ENCODE data around the gene TEAD2.

TEAD2 gene

DNA sequence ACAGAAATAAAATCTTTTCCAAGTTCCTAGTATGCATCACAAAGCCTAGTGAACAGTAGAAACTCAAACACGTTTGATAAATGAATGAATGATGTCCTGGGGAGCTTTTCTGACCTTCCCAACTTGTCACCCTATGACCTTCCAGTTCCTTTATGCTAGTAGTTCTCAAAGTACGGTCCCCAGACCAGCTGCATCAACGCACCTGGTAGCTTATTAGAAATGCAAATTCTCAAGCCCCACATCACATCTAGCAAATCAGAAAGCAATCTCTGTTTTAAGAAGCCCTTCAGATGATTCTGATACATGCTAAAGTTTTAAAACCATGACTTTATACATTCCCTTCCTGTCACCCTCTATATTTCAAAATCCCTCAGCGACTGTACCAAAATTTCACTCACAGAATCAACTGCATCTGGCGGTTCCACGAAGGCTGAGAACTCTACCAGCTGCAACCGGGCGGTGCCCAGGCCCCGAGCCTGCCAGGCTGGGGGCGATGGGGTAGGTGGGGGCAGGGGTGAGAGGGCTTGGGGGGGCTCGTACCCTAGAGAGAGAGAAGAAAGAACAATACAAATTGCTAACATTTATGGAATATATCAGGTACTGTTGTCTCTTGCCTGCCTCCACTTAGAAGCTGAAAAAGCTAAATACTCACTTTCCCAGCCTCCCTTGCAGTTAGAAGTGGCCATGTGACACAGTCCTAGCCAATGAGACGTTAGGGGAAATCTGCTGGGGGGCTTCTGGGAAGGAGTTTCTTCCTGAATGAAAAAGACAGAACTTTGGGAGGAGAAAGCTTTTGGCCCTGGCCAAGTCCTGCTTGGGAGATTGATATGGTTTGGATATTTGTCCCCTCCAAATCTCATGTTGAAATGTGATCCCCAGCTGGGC lies 13.7 kb downstream of the TEAD2 start:
- H3K27me3 Mint-ChIP-seq = no peaks in the 10 kb centered on the region
- peaks cover 30% of the 10 kb centered on the region for H3K4me1 Mint-ChIP-seq
- no peaks in the 10 kb centered on the region for H3K9me3 Mint-ChIP-seq
- ATAC-seq (ENCODE audit: low read depth) (peak; percentile 84), DNase-seq (ENCODE audit: low spot score in 2 of 2) (no peak)
- H3K4me3 Mint-ChIP-seq = peak overlapping the region; percentile 43
- peak overlapping the region; percentile 14 for H3K27ac Mint-ChIP-seq
- H3K36me3 Mint-ChIP-seq = peaks cover 14% of the 10 kb centered on the region

DNA sequence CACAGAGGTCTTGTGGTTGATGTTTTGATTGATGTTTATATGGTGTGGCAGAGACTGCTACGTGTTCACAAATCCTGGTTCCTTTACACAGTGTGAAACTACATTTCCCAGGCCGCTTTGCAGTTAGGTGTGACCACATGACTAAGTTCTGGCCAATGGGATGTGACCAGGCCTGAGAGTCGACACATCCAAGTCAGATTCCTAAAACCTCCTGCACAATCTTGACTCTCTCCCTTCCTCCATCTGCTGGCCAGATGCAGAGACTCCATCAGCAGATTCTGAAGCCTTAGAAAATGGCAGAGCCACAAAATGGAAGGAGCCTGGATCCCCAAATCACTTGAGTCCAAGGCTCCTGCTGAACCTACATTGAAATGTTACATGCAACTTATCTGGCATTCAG lies 14.4 kb downstream of the TEAD2 start:
- Mint-ChIP-seq H3K9me3 (no peaks in the 10 kb centered on the region), H3K4me1 (peaks cover 28% of the 10 kb centered on the region), H3K36me3 (peaks cover 13% of the 10 kb centered on the region), H3K27me3 (no peaks in the 10 kb centered on the region), H3K27ac (peak overlapping the region; percentile 14), H3K4me3 (no peak overlapping the region)
- ATAC-seq (ENCODE audit: low read depth) = peak; percentile 78
- DNase-seq (ENCODE audit: low spot score in 2 of 2) = no peak

DNA sequence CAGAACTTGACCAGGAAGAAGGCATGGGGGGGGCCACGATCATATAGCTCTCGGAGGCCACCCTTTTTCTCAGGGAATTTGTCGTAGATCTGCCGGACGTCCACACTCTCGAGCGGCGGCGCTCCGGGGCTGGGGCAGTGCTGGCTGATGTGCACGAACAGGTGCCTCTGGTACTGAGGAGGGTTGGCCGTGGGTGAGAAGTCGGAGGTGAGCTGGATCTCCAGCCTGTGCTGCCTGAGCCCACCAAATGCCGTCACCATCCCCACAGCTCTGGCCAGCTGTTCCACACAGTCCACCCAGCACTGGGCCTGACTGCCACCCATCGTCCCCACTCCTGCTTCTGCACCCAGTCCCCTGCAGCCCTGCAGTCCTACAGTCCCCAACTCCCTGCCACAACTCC lies 15.0 kb downstream of the TEAD2 start:
- H3K36me3 Mint-ChIP-seq = peaks cover 16% of the 10 kb centered on the region
- ATAC-seq (ENCODE audit: low read depth) (no peak), DNase-seq (ENCODE audit: low spot score in 2 of 2) (no peak)
- H3K9me3 Mint-ChIP-seq = no peaks in the 10 kb centered on the region
- no peak overlapping the region for H3K4me3 Mint-ChIP-seq
- H3K4me1 Mint-ChIP-seq = peaks cover 33% of the 10 kb centered on the region
- H3K27ac Mint-ChIP-seq = no peak overlapping the region
- H3K27me3 Mint-ChIP-seq = no peaks in the 10 kb centered on the region

DNA sequence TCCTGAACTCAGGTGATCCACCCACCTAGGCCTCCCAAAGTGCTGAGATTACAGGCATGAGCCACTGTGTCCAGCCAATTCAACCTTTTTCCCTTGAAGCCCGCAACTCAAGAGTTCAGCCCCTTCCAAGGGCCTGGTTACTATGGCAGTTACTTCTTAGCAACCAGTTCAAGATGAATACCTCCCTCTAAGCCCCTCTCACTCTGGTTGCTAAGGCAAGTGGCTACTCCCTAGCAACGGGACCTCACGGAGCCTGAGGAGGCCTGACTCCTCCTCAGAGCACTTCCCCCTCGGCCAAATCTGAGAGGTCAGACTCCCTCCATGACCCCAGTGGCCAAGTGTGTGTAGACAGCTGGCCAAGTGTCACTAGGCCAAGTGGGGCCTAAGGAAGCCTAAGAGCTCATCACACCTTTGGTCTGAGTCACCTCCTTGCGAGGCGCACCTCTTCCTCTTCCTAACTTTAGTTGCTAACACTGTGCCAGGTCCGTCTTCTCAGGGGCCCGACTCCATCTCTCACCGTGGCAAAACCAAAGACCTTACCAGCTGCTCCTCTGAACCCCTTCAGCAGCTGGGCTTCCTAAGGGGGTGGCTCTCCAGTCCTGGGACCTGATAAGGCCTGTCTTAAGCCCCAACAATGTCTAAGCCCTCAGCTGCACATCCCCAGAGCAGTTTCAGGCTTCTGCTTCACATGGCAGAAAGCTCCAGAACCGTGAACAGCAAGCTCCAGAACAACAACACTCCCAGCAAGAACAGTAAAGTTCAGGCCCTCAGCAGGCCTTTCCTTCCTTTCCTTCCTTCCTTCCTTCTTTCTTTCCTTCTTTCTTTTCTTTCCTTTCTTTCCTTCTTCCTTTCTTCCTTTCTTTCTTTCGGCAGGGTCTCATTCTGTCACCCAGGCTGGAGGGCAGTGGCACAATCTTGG lies 17.5 kb downstream of the TEAD2 start:
- ATAC-seq (ENCODE audit: low read depth) = no peak
- H3K27ac Mint-ChIP-seq = peak overlapping the region; percentile 69
- no peak overlapping the region for H3K4me3 Mint-ChIP-seq
- H3K36me3 Mint-ChIP-seq = peaks cover 21% of the 10 kb centered on the region
- peaks cover 1% of the 10 kb centered on the region for H3K9me3 Mint-ChIP-seq
- peaks cover 50% of the 10 kb centered on the region for H3K4me1 Mint-ChIP-seq
- no peaks in the 10 kb centered on the region for H3K27me3 Mint-ChIP-seq
- DNase-seq (ENCODE audit: low spot score in 2 of 2) = no peak

DNA sequence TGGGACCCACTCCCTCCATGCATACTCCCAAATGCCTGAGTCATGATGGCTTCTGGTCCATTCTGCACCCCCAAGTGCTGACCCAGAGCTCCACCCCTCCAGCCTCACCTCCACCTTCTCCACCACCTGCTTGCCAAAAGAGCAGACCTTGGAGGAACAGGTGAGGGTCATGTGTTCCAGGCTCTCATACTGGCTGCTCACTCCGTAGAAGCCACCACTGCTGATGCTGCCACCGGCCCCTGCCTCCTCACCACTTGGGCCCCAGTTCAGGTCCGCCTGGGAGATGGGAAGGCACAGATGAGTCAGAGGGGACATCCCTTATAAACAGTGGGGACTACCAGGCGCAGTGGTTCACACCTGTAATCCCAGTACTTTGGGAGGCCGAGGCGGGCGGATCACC lies 19.1 kb downstream of the TEAD2 start:
- DNase-seq (ENCODE audit: low spot score in 2 of 2) (no peak), ATAC-seq (ENCODE audit: low read depth) (no peak)
- H3K36me3 Mint-ChIP-seq = peaks cover 34% of the 10 kb centered on the region
- no peaks in the 10 kb centered on the region for H3K27me3 Mint-ChIP-seq
- H3K9me3 Mint-ChIP-seq = peaks cover 5% of the 10 kb centered on the region
- H3K4me3 Mint-ChIP-seq = peak overlapping the region; percentile 4
- peak overlapping the region; percentile 39 for H3K27ac Mint-ChIP-seq
- H3K4me1 Mint-ChIP-seq = peaks cover 56% of the 10 kb centered on the region

DNA sequence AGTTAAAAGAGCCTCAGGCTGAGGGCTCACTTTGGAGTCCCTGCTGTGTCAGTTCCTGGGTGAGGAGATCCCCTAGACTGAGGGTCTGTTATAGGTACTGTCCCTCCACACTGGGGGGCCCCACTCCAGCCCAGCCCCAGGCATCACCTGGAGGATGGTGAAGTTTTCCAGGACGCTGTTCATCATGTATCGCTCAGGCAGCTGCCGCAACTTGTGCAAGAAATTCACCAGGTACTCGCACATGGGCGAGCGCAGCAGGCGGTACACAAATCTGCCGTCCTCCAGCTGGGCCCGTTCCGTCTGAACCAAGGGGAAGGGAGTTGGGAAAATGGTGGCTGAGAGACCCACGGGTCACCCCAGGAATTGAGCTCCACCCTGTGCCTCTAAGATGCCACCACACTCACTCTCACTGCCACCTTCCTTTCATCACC lies 19.9 kb downstream of the TEAD2 start:
- ATAC-seq (ENCODE audit: low read depth) (no peak), DNase-seq (ENCODE audit: low spot score in 2 of 2) (no peak)
- peaks cover 5% of the 10 kb centered on the region for H3K9me3 Mint-ChIP-seq
- peaks cover 40% of the 10 kb centered on the region for H3K36me3 Mint-ChIP-seq
- H3K27me3 Mint-ChIP-seq = no peaks in the 10 kb centered on the region
- H3K4me1 Mint-ChIP-seq = peaks cover 56% of the 10 kb centered on the region
- no peak overlapping the region for H3K4me3 Mint-ChIP-seq
- H3K27ac Mint-ChIP-seq = peak overlapping the region; percentile 39

DNA sequence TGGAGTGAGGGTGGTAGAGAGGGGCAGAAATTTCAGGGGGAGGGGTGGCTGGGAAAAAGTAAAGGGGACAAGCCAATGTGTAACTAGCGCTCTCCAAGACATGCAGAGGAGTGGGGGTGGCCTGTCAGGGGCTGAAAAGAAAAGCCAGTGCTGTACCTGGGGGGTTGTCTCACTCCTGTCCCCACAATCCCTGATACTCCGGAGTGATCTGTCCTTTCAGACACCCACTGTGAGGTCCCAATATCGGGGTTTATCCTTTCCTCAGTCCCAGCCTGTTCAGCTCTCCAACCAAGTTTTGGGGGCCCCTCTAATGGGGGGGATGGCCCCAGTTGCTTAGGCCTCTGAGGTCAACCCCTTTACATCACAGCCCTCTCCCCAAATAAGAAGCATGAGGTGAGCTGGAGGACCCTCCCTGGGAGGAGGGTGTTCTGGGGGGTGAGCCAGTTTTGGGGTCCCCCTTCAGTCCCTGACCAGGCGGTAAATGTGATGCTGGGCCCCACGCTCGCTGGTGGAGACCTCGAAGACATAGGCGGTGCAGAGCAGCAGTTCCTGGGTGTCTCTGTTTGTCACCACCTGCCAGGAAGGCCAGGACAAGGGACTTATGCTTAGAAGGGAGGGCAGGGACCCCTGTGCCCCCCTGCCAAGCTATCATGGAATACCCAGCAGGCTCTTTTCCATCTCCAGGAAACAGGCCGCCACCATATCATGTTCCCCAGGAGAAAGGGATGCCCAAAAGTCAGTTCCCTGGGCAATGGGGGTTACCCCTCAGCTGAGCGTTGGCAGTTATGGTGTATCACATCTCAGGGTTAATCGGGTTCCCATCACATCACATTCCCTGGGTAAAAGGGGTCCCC lies 21.1 kb downstream of the TEAD2 start:
- ATAC-seq (ENCODE audit: low read depth) = no peak
- peaks cover 61% of the 10 kb centered on the region for H3K4me1 Mint-ChIP-seq

DNA sequence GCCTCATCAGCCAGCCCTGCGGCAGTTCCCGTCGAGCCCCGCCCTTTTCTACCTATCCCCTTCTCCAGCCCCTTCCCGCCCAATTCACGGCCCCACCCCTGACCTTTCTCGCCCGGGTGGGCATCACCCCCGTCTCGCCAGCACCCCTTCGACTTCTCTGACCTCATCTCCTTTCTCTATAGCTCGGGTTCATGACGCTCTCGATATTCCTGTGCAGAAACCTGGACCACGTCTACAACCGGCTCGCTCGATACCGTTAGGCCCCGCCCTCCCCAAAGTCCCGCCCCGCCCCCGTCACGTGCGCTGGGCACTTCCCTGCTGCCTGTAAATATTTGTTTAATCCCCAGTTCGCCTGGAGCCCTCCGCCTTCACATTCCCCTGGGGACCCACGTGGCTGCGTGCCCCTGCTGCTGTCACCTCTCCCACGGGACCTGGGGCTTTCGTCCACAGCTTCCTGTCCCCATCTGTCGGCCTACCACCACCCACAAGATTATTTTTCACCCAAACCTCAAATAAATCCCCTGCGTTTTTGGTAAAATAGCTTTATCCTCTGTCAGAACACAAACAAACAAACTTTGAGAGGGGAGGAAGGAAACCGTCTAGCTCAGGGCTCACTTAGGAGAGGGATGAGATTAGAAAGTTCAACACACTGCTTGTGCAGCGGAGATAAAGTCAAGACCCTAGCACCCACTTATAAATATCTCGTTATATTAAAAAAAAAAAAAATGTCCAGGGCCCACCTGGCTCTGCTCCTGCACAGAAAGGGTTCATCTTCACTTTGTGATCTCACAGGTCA lies 21.9 kb downstream of the TEAD2 start:
- H3K4me3 Mint-ChIP-seq = peak overlapping the region; percentile 85
- H3K4me1 Mint-ChIP-seq = peaks cover 61% of the 10 kb centered on the region
- peak overlapping the region; percentile 91 for H3K27ac Mint-ChIP-seq
- H3K9me3 Mint-ChIP-seq = peaks cover 5% of the 10 kb centered on the region
- ATAC-seq (ENCODE audit: low read depth) (peak; percentile 78), DNase-seq (ENCODE audit: low spot score in 2 of 2) (peak; percentile 84 to 96)
- peaks cover 54% of the 10 kb centered on the region for H3K36me3 Mint-ChIP-seq
- H3K27me3 Mint-ChIP-seq = no peaks in the 10 kb centered on the region

More for the DNA sequence above, 21.1 kb downstream of the TEAD2 start:
- no peaks in the 10 kb centered on the region for H3K27me3 Mint-ChIP-seq
- peak overlapping the region; percentile 25 for H3K4me3 Mint-ChIP-seq
- DNase-seq (ENCODE audit: low spot score in 2 of 2) = peak in 1 of 2 donors; percentile 36
- H3K36me3 Mint-ChIP-seq = peaks cover 48% of the 10 kb centered on the region
- H3K27ac Mint-ChIP-seq = peak overlapping the region; percentile 91
- peaks cover 5% of the 10 kb centered on the region for H3K9me3 Mint-ChIP-seq

DNA sequence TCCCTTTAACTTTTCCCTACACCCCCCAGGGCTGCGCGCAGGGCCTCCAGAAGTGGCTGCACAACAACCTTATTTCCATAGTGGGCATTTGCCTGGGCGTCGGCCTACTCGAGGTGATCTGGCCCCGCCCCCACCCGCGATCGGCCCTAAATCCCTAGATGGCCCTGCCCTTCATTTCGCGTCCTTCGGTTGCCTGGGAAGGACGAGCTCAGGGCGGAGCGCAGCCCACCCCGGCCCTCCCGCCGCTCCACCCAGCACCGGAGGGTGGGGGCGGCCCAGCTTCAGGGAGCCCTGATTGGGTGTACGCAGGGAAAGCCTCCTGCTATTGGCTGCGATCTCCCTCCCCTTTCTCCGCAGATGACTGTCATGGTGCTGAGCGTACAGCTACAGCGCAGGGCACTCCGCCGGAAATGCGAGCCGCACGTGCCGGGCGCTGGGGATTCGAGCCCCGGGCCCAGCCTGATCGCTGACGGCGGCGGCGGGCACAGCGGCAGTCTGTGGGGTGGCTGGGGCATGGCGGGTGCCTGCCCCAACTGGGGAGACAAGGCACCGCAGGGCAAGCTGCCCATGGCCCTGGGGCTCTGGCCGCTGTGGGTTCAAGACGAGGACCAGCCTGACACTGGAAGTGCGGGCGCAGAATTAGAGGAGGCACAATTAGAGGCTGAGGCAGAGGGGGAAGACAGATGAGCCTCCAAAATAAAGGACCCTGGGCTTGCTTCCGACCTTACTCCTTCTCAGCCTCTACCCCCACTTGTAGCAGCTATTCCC lies 22.7 kb downstream of the TEAD2 start:
- ATAC-seq (ENCODE audit: low read depth) (peak; percentile 7), DNase-seq (ENCODE audit: low spot score in 2 of 2) (peak in 1 of 2 donors; percentile 45)
- Mint-ChIP-seq H3K36me3 (peaks cover 47% of the 10 kb centered on the region), H3K27ac (peak overlapping the region; percentile 98), H3K27me3 (no peaks in the 10 kb centered on the region), H3K4me1 (peaks cover 56% of the 10 kb centered on the region), H3K4me3 (peak overlapping the region; percentile 96), H3K9me3 (peaks cover 5% of the 10 kb centered on the region)

DNA sequence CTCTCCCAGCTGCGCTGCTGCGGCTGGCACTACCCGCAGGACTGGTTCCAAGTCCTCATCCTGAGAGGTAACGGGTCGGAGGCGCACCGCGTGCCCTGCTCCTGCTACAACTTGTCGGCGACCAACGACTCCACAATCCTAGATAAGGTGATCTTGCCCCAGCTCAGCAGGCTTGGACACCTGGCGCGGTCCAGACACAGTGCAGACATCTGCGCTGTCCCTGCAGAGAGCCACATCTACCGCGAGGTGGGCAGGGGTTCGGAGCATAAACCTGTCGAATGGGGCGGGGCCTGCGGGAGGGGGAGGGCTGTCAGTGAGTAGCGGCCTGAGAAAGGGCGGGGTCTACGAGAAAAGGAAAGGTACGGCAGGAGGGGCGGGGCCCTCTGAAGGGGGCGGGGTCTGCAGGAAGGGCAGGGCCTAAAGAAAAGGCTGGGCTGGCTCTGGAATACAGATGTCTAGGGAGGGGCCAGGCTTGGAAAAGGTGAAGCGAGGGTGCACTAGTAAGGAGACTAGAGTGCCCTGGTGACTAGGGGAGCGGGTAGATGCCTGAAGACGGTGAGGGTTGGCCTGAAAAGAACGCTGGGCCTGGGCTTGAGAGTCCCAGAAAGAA lies 23.4 kb downstream of the TEAD2 start:
- Mint-ChIP-seq H3K4me3 (peak overlapping the region; percentile 96), H3K9me3 (peaks cover 5% of the 10 kb centered on the region), H3K4me1 (peaks cover 61% of the 10 kb centered on the region), H3K27me3 (no peaks in the 10 kb centered on the region), H3K27ac (peak overlapping the region; percentile 98), H3K36me3 (peaks cover 46% of the 10 kb centered on the region)
- DNase-seq (ENCODE audit: low spot score in 2 of 2) = peak; percentile 55 to 63
- peak; percentile 4 for ATAC-seq (ENCODE audit: low read depth)

DNA sequence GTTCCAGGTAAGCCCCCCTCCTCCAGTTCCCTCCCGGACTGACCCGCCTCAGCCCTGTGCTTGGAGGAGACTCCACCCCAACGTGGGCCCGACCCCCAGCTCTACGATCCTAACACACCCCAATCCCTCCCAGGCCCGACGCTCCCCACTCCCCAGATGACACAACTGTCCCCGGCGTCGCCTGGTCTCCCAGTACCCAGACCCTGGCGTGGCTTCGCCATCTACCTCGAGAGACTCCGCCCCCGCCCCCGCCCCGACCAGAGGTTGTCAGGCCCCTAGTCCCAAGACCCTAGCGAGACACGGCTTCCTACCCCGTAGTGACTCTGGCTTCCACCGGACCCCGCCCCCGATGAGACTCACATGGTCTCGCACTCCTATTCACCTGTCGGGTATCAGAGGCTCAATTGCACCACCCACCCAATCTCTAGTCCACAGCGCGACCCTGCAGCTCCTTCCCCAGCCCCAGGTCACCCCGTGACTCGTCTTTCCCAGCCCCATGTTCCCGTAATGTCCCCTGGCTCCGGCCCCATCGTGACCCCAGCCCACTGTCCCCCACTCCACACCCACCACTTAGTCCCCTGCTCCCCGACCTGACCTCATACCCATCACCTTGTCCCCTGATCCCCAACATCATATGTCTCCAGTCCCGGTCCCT lies 24.1 kb downstream of the TEAD2 start:
- no peak for ATAC-seq (ENCODE audit: low read depth)
- peaks cover 5% of the 10 kb centered on the region for H3K9me3 Mint-ChIP-seq
- H3K27me3 Mint-ChIP-seq = no peaks in the 10 kb centered on the region
- H3K4me1 Mint-ChIP-seq = peaks cover 65% of the 10 kb centered on the region
- peak overlapping the region; percentile 96 for H3K4me3 Mint-ChIP-seq
- DNase-seq (ENCODE audit: low spot score in 2 of 2) = no peak
- peaks cover 46% of the 10 kb centered on the region for H3K36me3 Mint-ChIP-seq
- H3K27ac Mint-ChIP-seq = peak overlapping the region; percentile 98

All from memory B cell (primary cell).